ENCODE data around the gene CHRDL2.
"Not testable (repeated sequence)": the region's sequence is repeated elsewhere in the genome, so short reads cannot be mapped to it uniquely, and the experiment has no call there.

Gene CHRDL2

DNA sequence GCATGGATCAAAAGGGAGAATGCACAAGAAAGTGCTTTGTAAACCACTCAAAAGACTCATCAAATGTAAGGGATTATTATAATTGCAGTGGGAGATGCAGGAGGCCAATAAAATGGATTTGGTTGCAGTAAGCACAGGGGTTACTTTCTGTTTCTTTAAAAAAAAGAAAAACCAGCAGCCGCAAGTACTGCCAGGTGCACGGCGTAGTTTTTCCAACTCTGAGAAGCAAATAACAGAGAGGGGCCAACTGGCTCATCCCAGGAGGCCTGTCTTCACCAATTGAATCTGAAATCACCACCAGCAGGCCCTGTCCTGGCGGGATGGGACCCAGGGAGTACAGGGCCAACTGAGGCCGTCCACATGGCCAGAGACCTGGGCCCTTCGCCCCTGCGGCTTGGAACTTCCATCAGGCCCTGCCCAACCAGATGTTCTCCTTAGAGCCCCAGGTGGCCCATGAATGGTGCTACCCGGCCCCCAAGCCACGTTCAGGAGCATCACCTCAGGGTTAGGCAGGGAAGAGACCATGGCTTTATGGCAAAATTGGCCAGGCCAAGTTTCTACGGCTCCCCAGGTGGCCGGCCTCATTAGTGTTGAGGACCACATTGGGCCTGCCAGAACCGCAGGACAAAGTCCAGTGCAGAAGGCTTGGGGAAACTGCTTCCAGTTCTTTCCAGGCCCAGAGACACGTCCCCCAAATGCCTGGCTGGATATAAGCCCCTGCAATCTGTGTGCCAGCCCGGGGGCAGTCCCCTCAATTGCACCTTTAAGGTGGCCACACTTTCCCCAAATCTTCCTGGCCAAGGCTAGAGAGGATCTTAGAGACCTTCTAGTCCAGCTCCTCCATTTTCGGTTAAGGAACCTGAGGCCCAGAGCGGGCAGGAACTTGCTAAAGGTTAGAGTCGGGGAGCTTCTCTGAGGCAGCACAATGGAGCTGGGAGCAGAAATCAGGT, 61.7 kb downstream of the CHRDL2 start:
- no peak for DNase-seq

DNA sequence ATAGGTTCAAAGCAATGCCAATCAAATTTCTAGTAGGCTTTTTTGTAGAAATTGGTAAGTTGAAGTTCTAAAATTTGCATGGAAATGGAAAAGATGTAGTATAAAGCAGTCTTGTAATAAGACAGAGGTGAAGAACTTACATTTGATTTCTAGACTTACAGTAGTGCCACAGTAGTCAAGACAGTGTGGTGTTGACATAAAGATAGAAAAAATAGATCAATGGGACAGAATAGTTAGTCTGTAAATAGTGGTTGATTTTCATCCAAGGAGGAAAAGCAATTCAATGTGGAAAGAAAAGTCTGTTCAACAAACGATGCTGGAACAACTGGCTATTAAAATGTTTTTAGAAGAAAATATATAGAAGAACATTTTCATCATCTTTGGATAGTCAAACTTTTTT, 67.9 kb downstream of the CHRDL2 start:
- DNase-seq, result no peak

- DNase-seq, result no peak
These were observed 68.6 kb downstream of the CHRDL2 start for GRCh38 chr11:74662487-74663103.

DNA sequence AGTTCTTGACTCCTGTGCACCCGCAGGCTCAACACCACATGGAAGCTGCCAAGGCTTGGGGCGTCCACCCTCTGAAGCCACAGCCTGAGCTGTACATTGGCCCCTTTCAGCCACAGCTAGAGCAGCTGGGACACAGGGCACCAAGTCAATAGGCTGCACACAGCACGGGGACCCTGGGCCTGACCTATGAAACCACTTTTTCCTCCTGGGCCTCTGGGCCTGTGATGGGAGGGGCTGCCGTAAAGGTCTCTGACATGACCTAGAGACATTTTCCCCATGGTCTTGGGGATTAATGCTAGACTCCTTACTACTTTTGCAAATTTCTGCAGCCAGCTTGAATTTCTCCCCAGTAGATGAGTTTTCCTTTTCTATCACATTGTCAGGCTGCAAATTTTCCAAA, 72.1 kb downstream of the CHRDL2 start:
- not testable (repeated sequence) for DNase-seq

DNA sequence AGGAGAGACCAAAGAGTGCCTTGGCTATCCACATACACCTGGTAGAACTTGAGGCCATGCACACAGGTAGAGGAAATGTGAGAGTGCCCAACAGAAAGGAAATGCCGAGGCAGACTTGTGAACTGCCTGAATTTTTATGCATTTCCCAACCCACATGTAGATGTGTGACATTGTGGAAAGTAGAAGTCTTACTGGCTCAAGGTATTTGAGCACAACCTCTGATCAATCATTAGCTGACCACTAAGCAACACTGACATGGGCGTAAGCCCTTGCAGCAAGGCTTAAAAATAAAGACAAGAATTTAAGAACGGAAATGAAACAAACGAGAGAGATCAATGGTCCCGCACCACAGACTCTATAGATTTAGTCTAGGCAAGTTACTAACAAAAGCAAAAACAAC, 76.2 kb downstream of the CHRDL2 start:
- DNase-seq, result no peak

DNA sequence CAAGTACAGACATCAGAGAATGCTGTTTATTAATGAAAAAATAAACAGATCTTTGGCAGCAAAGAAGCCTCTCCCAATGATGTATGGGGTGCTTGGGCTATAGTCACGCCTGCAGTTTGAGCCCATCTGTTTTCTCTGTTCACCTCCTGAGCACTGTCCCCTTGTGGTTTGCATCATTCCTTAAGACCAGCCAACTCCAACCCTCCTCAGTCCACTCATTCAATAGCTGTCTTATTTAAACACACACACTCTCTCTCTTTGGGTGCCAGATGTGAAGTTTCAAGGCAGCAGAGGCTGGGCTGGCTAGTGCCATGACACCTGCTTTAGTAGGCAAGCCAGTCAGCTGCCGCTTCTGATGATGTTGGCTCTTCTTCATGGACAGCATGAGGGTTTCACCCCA, 80.7 kb downstream of the CHRDL2 start:
- no peak for DNase-seq

DNA sequence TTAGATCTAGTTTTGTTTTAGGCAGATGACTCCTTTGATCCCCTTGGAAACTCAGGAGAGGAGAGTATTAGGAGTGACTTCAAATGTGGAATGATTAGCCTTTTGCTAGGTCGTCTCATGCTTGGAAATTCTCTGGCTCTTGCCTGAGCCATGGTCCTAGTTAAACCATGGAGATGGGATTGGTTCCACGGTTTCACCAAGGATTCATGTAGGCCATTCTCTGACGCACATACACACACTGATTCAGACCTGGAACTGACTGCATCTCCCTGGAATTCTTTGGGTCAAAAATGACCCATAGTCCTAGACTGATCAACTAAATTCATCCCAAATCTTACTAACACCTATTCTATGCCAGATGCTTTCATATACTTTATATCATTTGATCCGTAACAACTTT, 82.3 kb downstream of the CHRDL2 start:
- no peak for DNase-seq

DNA sequence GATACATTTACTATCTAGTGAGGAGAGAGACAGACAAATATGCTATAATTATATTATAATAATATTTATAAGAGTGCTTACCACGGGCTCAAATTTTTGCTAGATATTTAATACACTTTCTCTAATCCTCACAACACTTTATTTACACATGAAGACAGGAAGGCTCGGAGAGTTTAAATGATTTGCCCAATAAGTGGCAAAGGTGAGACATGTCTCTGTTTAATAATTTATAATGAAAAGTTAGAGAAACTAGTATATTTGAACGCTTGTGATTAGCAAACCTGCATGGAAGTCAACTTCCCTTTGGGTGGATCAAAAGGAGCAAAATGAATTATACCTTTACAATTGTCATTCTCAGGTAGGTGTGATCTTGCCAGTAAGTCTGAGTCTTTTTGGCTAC, 83.4 kb downstream of the CHRDL2 start:
- no peak for DNase-seq

GRCh38 chr11:74647404-74647803, 83.8 kb downstream of the CHRDL2 start:
- DNase-seq, result no peak

GRCh38 chr11:74646954-74647353, 84.3 kb downstream of the CHRDL2 start:
- DNase-seq, result no peak
